SK-N-SH treated with all-trans-retinoic acid at 6 μM for 48 hours (cell line): ENCODE data around the gene C6orf136.

Experiments
- ARNTL ChIP-seq: fragments of 450-650 bp; formaldehyde crosslinking; IDR thresholded peaks from 2 replicates; pipeline ENCODE4 v1.5.0; 2020; ENCODE audit warnings: low read depth, mild to moderate bottlenecking, moderate library complexity, borderline replicate concordance
- RARB ChIP-seq: fragments of 250-450 bp; sonication (Bioruptor Pico); IDR thresholded peaks from 2 replicates; pipeline ENCODE4 v1.8.0; 2021; ENCODE audit warnings: mild to moderate bottlenecking, moderate library complexity
- TCF4 ChIP-seq: fragments of 250-450 bp; sonication (Bioruptor Pico); IDR thresholded peaks from 2 replicates; pipeline ENCODE4 v1.8.0; 2021; ENCODE audit warnings: mild to moderate bottlenecking, moderate library complexity, borderline replicate concordance
- TOX ChIP-seq: fragments of 250-450 bp; sonication (Bioruptor Pico); IDR thresholded peaks from 2 replicates; pipeline ENCODE4 v1.8.0; 2021; ENCODE audit warnings: mild to moderate bottlenecking, moderate library complexity, borderline replicate concordance
- ZNF565 ChIP-seq: fragments of 450-650 bp; formaldehyde crosslinking; conservative IDR thresholded peaks from 2 replicates; pipeline ENCODE4 v1.5.0; 2020; ENCODE audit warnings: low read depth, mild to moderate bottlenecking, moderate library complexity
- TF ChIP-seq, protein P1 (sequence below): fragments of 250-450 bp; sonication (Bioruptor Pico); IDR thresholded peaks from 2 replicates; pipeline ENCODE4 v1.8.0; 2020; ENCODE audit warnings: mild to moderate bottlenecking, moderate library complexity, borderline replicate concordance

DNA sequence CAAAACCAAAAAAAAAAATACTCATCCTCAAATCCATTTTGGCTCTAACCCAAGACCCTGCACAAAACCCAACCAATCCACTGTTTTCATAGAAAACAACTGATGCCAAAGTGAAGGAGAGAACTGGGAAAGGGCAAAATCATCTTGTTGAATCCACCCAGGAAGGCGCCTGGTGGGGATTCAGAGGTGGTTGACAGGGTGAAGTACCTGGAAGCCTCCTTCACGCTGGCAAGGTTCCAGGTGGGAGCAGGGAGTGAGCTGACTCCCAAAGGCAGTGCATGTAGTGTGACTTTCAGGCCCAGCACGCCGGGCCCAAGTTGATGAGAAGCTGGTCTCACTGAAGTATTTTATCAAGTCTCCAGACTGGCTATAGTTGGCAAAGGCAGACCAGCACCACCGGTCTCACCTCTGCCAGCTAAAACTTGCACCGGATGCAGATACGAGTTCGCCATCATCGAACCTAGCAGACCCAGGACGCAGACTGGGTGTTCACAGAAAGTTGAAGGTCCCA is 46.4 kb upstream of the C6orf136 start:
- TF ChIP-seq, protein P1, sequence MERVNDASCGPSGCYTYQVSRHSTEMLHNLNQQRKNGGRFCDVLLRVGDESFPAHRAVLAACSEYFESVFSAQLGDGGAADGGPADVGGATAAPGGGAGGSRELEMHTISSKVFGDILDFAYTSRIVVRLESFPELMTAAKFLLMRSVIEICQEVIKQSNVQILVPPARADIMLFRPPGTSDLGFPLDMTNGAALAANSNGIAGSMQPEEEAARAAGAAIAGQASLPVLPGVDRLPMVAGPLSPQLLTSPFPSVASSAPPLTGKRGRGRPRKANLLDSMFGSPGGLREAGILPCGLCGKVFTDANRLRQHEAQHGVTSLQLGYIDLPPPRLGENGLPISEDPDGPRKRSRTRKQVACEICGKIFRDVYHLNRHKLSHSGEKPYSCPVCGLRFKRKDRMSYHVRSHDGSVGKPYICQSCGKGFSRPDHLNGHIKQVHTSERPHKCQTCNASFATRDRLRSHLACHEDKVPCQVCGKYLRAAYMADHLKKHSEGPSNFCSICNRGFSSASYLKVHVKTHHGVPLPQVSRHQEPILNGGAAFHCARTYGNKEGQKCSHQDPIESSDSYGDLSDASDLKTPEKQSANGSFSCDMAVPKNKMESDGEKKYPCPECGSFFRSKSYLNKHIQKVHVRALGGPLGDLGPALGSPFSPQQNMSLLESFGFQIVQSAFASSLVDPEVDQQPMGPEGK (CRISPR knock-in tag): no peak
- TF ChIP-seq ZNF565 (no peak), TCF4 (CRISPR knock-in tag) (no peak), ARNTL (CRISPR knock-in tag) (no peak), RARB (CRISPR knock-in tag) (no peak), TOX (CRISPR knock-in tag) (no peak)
